AG09309 (cell line): ENCODE measurements around the gene NCLN.
"Not testable (repeated sequence)": the region's sequence is repeated elsewhere in the genome, so short reads cannot be mapped to it uniquely, and the experiment has no call there.

Experiments used
- DNase-seq: peaks from one replicate; pipeline ENCODE4 v3.0.0-alpha.2; 2010; ENCODE audit warnings: low read depth
- H3K4me3 ChIP-seq: 2 replicates; pipeline ENCODE4 v1.5.1; 2011; ENCODE audit warnings: mild to moderate bottlenecking, low read depth, low read length, moderate library complexity; ENCODE audit not compliant: control insufficient read depth
- TF ChIP-seq, protein P1 (sequence below): IDR thresholded peaks from 2 replicates; pipeline ENCODE4 v1.5.1; 2011; ENCODE audit warnings: mild to moderate bottlenecking, low read depth, low read length, inconsistent platforms; ENCODE audit not compliant: insufficient read depth, control insufficient read depth; ENCODE audit errors: missing control alignments

NCLN gene

DNA sequence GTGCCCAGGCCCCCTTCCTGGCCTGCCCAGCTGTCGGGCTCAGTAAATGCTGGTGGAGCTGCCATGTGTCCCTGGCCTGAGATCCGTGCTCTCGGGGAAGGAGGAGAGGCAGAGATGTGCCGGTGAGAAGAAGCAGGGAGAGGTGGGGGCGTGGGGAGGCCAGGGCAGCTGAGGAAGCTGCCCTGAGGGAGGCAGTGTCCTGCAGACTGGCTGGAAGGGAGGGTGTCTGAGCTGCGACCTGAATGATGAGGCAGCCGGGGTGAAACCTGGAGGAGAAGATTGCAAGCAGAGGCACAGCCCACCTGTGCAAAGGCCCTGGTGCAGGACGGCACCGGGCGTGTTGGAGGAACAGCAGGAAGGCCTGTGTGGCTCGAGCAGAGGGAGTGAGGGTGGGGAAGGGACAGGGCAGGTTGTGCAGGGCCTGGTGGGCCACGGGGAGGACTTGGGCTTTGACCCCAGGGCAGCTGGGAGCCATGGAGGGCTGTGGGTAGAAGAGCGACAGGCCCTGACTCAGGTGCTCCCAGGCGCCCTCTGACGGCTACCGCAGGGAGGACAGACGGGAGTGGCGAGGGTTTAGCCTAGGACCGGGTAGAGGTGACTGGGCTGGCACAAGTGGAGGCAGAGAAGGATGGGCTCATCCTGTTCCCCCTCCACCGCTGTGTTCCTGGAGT is 24.8 kb downstream of the NCLN start:
- TF ChIP-seq, protein P1, sequence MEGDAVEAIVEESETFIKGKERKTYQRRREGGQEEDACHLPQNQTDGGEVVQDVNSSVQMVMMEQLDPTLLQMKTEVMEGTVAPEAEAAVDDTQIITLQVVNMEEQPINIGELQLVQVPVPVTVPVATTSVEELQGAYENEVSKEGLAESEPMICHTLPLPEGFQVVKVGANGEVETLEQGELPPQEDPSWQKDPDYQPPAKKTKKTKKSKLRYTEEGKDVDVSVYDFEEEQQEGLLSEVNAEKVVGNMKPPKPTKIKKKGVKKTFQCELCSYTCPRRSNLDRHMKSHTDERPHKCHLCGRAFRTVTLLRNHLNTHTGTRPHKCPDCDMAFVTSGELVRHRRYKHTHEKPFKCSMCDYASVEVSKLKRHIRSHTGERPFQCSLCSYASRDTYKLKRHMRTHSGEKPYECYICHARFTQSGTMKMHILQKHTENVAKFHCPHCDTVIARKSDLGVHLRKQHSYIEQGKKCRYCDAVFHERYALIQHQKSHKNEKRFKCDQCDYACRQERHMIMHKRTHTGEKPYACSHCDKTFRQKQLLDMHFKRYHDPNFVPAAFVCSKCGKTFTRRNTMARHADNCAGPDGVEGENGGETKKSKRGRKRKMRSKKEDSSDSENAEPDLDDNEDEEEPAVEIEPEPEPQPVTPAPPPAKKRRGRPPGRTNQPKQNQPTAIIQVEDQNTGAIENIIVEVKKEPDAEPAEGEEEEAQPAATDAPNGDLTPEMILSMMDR: peak; percentile 65
- DNase-seq: no peak
- H3K4me3 ChIP-seq: no peak overlapping the region

DNA sequence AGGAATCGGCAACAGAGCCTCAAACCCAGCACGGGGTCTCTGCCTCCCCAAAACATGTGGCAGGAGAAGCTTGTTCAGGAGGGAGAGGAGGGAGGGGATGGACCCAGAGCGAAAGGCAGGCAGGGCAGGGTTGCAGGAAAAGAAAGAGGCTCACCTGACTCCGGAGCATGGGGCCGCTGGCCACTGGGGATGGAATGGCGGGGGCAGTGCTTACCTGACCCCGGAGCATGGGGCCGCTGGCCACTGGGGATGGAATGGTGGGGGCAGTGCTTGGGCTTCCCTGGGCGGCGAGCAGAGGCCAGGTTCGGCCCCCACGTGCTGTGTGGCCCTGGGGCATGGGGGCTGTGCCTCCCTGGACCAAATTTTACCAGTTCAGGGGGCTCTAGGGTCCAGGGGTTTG is 25.5 kb downstream of the NCLN start:
- TF ChIP-seq, protein P1: no peak
- H3K4me3 ChIP-seq: no peak overlapping the region
- DNase-seq: no peak

DNA sequence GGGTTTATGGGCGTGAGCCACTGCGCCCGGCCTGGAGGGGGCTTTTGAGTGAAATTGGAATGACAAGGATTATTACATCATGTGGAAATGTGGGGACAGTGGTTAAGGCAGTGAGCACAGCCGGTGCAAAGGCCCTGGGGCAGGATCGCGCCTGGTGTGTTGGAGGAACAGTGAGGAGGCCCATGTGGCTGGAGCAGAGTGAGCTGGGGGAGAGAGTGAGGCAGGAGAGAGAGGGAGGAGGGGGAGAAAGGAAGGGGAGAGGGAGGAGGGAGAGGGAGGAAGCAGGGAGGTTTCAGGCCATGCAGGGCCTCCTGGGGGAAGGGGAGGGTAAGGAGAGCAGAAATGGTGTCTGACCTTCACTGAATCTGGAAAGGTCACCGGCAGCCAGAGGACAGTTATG is 27.4 kb downstream of the NCLN start:
- H3K4me3 ChIP-seq: no peak overlapping the region
- TF ChIP-seq, protein P1: no peak
- DNase-seq: no peak

DNA sequence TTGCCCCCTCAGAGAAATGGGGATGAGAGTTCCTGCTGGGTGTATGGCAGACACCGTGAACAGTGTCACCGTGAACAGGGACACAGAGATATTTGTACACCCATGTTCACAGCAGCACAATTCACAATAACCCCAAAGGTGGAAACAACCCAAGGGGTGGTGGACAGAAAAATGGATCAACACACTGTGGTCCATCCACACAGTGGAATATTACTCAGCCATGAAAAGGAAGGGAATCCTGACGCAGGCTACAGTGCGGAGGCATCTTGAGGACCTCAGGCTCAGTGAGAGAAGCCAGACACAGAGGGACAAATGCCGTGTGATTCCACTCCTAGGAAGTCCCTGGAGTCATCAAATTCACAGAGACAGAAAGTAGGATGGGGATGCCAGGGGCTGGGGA is 31.1 kb downstream of the NCLN start:
- no peak overlapping the region for H3K4me3 ChIP-seq
- TF ChIP-seq, protein P1: no peak
- no peak for DNase-seq

DNA sequence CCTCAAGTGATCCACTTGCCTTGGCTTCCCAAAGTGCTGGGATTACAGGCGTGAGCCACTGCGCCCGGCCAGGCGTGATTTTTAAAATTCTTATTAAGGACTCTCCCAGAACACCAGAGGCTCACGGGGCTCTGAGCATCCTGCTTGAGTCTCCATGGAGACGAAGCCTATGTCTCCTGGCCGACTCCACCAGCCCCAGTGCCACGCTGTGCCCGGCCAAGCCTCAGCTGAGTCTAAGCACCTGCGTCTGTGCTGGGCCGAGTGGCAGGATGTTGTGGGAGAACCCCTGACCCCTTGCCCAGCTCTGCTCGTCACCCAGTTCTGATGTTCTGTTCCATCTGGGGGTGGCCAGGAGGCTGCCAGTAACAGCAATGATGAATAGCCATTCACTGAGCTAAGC is 34.8 kb downstream of the NCLN start:
- H3K4me3 ChIP-seq: no peak overlapping the region
- TF ChIP-seq, protein P1: no peak
- DNase-seq: no peak

DNA sequence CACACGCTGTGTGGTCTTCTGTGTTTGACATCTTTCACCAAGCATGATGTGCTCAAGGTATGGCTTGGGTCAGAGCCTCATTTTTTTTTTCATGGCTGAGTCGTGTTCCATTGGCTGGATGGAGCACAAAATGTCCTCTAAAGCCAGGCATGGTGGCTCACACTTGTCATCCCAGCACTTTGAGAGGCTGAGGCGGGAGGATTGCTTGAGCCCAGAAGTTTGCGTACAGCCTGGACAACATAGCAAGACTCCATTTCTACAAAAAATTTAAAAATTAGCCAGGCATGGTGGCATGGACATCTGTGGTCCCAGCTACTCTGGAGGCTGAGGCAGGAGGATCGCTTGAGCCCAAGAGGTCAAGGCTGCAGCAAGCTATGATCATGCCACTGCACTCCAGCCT is 35.8 kb downstream of the NCLN start:
- not testable (repeated sequence) for H3K4me3 ChIP-seq

DNA sequence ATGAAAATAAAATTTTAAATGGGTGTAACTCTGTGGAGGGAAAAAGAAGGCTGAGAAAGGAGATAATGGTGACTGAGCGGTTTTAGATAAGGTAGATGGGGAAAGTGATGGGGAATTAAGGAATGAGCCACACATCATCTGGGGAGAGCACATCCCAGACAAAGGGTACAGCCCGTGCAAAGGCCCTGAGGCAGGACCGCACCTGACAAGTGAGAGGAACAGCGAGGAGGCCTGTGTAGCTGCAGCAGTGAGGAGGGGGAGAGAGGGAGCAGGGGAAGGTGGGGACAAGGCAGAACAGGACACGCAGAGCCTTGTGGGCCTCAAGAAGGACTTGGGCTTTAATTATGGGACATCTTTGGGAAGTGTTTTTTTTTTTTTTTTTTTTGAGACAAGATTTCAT is 37.0 kb downstream of the NCLN start:
- H3K4me3 ChIP-seq: no peak overlapping the region
- no peak for DNase-seq
- TF ChIP-seq, protein P1: no peak

More for the DNA sequence above, 35.8 kb downstream of the NCLN start:
- not testable (repeated sequence) for DNase-seq
